HFFc6 (cell line): ENCODE measurements around the gene MRPS16. TPM values are rescaled to one million over a fixed set of nuclear protein-coding genes. Genes with fewer than 3 reads are reported as not detected.

Experiments used
- DNase-seq: peaks from one replicate; pipeline ENCODE4 v3.0.0-alpha.2; 2018
- H3K27ac Mint-ChIP-seq: 2 replicates; pipeline ENCODE4 v1.8.0; 2020; ENCODE audit warnings: mild to moderate bottlenecking, mixed read lengths
- H3K27me3 Mint-ChIP-seq: 2 replicates; pipeline ENCODE4 v1.8.0; 2021; ENCODE audit warnings: mild to moderate bottlenecking, moderate library complexity, mixed read lengths; ENCODE audit not compliant: insufficient read depth
- H3K36me3 Mint-ChIP-seq: 2 replicates; pipeline ENCODE4 v1.8.0; 2021; ENCODE audit warnings: low read depth, mixed read lengths
- H3K4me1 Mint-ChIP-seq: 2 replicates; pipeline ENCODE4 v1.8.0; 2020; ENCODE audit warnings: low read depth, mixed read lengths
- H3K4me3 Mint-ChIP-seq: 2 replicates; pipeline ENCODE4 v1.8.0; 2020; ENCODE audit warnings: mild to moderate bottlenecking, moderate library complexity, mixed read lengths
- H3K9me3 Mint-ChIP-seq: 2 replicates; pipeline ENCODE4 v1.8.0; 2020; ENCODE audit warnings: mild to moderate bottlenecking, mixed read lengths
- total RNA-seq, 6 experiments: library from RNA; stranded (reverse); fragmentation: NEBNext Ultra II Directional; extraction: Animal tissue kit (Norgen Biotek cat#: 25700); gene quantifications; 2 replicates in 1 of 6; 3 replicates in 5 of 6; pipeline ENCODE4 v1.2.3, GENCODE V29; 2021
- TF ChIP-seq, protein P1 (sequence below): fragments of 200-600 bp; sonication (generic); IDR thresholded peaks from 2 replicates; pipeline ENCODE4 v1.5.0; 2021; ENCODE audit warnings: antibody characterized with exemption, mild to moderate bottlenecking

The MRPS16 gene
- total RNA-seq, 6 experiments from 2014 or later, result 100 to 140 (median 116) TPM

DNA sequence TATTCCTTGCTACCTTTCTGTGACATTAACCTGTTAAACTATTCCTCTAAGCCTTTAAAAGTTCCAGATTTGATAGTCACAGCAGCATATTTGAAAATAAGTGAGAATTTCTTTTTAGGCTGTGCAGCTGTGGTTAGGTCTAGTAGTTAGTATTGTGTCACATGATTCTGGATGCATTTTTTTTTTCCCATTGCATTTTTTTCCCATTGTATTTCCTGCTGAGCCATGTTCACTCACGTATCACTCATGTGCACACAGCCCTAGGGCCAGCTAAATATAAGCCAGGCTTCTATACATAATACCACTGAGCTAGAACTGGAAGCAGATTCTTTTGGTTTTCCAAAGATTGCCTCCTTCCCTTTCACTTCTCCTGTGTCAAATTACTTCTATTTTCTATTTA lies 42.7 kb downstream of the MRPS16 start:
- TF ChIP-seq, protein P1, sequence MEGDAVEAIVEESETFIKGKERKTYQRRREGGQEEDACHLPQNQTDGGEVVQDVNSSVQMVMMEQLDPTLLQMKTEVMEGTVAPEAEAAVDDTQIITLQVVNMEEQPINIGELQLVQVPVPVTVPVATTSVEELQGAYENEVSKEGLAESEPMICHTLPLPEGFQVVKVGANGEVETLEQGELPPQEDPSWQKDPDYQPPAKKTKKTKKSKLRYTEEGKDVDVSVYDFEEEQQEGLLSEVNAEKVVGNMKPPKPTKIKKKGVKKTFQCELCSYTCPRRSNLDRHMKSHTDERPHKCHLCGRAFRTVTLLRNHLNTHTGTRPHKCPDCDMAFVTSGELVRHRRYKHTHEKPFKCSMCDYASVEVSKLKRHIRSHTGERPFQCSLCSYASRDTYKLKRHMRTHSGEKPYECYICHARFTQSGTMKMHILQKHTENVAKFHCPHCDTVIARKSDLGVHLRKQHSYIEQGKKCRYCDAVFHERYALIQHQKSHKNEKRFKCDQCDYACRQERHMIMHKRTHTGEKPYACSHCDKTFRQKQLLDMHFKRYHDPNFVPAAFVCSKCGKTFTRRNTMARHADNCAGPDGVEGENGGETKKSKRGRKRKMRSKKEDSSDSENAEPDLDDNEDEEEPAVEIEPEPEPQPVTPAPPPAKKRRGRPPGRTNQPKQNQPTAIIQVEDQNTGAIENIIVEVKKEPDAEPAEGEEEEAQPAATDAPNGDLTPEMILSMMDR, result no peak
- Mint-ChIP-seq H3K27ac (peak overlapping the region; percentile 53), H3K4me1 (peaks cover 10% of the 10 kb centered on the region), H3K9me3 (peaks cover 11% of the 10 kb centered on the region), H3K27me3 (no peaks in the 10 kb centered on the region), H3K4me3 (no peak overlapping the region), H3K36me3 (peaks cover 36% of the 10 kb centered on the region)
- DNase-seq, result peak; percentile 54

DNA sequence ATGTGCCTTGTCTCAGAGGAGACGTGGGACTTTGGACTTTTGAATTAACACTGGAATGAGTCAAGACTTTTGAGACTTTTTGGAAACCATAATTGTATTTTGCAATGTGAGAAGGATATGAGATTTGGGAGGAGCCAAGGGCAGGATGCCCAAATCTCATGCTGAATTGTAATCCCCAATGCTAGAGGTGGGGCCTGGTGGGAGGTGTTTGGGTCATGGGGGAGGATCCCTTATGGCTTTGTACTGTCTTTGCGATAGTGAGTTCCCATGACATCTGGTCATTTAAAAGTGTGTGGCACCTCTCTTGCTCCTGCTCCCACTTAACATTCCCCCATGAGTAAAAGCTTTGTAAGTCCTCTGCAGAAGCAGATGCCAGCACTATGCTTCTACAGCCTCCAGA lies 44.6 kb downstream of the MRPS16 start:
- Mint-ChIP-seq H3K4me1 (peaks cover 16% of the 10 kb centered on the region), H3K4me3 (no peak overlapping the region)

DNA sequence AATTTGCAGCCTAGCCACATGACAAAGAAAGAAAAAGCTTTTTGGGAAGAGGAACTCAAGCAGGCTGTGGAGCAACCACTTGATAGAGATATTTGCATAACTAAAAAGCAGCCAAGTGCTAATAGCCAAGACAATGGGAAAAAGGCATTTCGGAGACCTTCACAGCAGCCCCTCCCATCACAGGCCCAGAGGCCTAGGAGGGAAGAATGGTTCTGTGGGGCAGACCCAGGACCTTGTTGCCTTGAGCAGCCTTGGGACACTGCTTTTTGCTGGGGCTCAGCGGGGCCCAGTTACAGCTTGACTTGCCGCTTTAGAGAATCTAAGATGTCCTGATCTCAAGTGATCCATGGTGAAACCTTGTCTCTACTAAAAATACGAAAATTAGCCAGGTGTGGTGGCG lies 46.1 kb downstream of the MRPS16 start:
- Mint-ChIP-seq H3K9me3 (peaks cover 11% of the 10 kb centered on the region), H3K4me1 (peaks cover 16% of the 10 kb centered on the region), H3K27me3 (peaks cover 2% of the 10 kb centered on the region; the same call in 1 of the 2 replicates), H3K27ac (no peak overlapping the region), H3K4me3 (no peak overlapping the region), H3K36me3 (peaks cover 20% of the 10 kb centered on the region)
- DNase-seq, result no peak
- TF ChIP-seq, protein P1, result no peak

More for the DNA sequence above, 44.6 kb downstream of the MRPS16 start:
- Mint-ChIP-seq H3K9me3 (peaks cover 11% of the 10 kb centered on the region), H3K27me3 (no peaks in the 10 kb centered on the region), H3K27ac (no peak overlapping the region), H3K36me3 (peaks cover 26% of the 10 kb centered on the region)
- no peak for DNase-seq
- TF ChIP-seq, protein P1, result no peak

DNA sequence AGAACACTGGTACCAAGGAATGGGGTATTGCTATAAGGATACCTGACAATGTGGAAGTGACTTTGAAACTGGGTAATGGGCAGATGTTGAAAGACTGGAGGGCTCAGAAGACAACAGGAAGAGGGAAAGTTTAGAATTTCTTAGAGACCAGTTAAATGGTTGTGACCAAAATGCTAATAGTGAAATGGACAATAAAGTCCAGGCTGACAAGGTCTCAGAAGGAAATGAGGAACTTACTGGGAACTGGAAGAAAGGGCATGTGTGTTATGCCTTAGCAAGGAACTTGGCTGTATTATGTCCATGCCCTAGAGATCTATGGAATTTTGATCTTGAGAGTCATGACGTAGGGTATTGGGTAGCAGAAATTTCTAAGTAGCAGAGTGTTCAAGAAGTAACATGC lies 46.6 kb downstream of the MRPS16 start:
- Mint-ChIP-seq H3K27me3 (peaks cover 2% of the 10 kb centered on the region; the same call in 1 of the 2 replicates), H3K4me1 (peaks cover 16% of the 10 kb centered on the region), H3K27ac (no peak overlapping the region), H3K36me3 (peaks cover 20% of the 10 kb centered on the region), H3K9me3 (peaks cover 11% of the 10 kb centered on the region), H3K4me3 (no peak overlapping the region)
- TF ChIP-seq, protein P1, result no peak
- no peak for DNase-seq

DNA sequence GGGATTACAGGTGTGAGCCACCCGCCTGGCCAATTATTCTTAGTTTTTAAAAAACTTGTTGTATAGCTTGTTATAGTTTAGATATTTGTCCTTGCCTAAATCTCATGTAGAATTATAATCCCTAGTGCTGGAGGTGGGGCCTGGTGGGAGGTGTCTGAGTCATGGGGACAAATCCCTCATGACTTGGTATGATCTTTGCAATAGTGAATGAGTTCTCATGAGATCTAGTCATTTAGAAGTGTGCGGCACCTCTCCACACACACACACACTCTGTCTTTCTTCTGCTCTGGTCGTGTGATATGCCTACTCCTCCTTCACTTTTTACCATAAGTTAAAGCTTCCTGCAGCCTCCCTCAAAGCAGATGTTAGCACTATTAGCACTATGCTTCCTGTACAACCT lies 47.4 kb downstream of the MRPS16 start:
- Mint-ChIP-seq H3K27ac (no peak overlapping the region; the same call in 1 of the 2 replicates), H3K27me3 (peaks cover 2% of the 10 kb centered on the region; the same call in 1 of the 2 replicates), H3K4me1 (peaks cover 15% of the 10 kb centered on the region), H3K36me3 (peaks cover 28% of the 10 kb centered on the region), H3K9me3 (peaks cover 11% of the 10 kb centered on the region), H3K4me3 (no peak overlapping the region)
- TF ChIP-seq, protein P1, result no peak
- DNase-seq, result no peak

Other genes starting within 250 kb of the MRPS16 start
- 100 to 1,000 TPM; 117 to 192 (median 127) TPM for gene P4HA1, start 155.8 kb downstream of the MRPS16 start, total RNA-seq
- gene NUDT13, start 142.2 kb downstream of the MRPS16 start, total RNA-seq, result 1 to 10 TPM; 1.3 to 2.3 (median 2.1) TPM
- 10 to 100 TPM; 31.3 to 39.0 (median 33.6) TPM for gene ECD, start 84.6 kb downstream of the MRPS16 start, total RNA-seq
- gene FAM149B1, start 84.5 kb downstream of the MRPS16 start, total RNA-seq, result 10 to 100 TPM; 16.9 to 21.9 (median 19.5) TPM
- gene DNAJC9, start 5.4 kb downstream of the MRPS16 start, total RNA-seq, result 10 to 100 TPM; 18.6 to 30.9 (median 27.1) TPM
- gene CFAP70, start 106.2 kb upstream of the MRPS16 start, total RNA-seq, result under 1 TPM; 0.13 to 0.43 (median 0.21) TPM
- 100 to 1,000 TPM; 125 to 167 (median 134) TPM for gene ANXA7, start 161.4 kb upstream of the MRPS16 start, total RNA-seq
- under 1 TPM; 0.31 to 0.66 (median 0.50) TPM for gene MSS51, start 180.9 kb upstream of the MRPS16 start, total RNA-seq
- 10 to 100 TPM; 49.7 to 66.4 (median 59.8) TPM for gene PPP3CB, start 243.4 kb upstream of the MRPS16 start, total RNA-seq